Epithelial cell of umbilical artery (primary cell): ENCODE results near the gene METTL25. TPM values are rescaled to one million over a fixed set of nuclear protein-coding genes. Genes with fewer than 3 reads are reported as not detected.

Source experiments
- total RNA-seq: library from RNA; depleted of rRNA; stranded (reverse); fragments of >200 nt; gene quantifications from 2 replicates; pipeline ENCODE4 v1.2.3, GENCODE V29; 2014

Gene METTL25, protein sequence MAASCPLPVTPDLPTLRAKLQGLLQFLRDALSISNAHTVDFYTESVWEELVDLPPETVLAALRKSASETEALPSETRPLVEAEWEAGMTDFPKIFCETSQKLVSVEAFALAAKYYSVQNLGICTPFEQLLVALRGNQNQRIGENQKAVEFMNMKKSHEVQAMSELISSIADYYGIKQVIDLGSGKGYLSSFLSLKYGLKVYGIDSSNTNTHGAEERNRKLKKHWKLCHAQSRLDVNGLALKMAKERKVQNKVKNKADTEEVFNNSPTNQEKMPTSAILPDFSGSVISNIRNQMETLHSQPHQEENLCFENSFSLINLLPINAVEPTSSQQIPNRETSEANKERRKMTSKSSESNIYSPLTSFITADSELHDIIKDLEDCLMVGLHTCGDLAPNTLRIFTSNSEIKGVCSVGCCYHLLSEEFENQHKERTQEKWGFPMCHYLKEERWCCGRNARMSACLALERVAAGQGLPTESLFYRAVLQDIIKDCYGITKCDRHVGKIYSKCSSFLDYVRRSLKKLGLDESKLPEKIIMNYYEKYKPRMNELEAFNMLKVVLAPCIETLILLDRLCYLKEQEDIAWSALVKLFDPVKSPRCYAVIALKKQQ
- 11.1 and 11.7 TPM in 2 replicates for total RNA-seq

DNA sequence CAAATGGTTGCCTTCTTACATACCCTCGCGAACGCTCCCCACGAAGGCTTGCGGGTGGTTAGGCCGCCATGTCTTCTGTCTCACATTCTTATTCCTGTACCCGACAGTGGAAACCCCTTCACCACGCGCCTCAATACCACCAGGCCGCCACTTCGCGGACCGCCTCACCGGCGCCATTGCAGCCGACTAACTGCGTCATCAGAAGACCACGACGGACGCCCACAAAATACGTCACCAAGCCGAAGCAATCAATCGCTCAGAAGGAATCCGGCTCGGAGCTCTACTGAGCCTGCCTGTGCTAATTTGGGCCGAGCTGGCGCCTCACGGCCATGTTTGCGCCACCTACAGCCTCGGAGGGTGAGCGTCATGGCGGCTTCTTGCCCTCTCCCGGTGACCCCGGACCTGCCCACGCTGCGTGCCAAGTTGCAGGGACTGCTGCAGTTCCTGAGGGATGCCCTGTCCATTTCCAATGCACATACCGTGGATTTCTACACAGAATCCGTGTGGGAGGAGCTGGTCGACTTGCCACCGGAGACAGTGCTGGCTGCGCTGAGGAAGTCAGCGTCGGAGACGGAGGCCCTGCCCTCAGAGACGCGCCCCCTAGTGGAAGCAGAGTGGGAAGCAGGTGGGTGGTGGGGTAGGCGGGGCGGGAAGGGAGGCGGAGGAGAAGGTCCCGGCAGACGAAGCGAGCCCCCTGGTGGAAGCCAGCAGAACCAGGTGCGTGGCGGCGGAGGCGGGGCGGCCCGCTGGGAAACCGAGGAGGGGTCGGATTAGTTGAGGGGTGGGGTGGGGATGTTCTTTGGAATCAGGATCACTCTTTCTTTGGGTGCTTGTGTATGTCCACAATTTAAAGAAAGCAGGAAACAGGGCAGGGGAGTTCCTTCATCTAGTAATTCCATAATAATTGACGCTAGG, at the start of gene METTL25, which contains the start of gene CCDC59:
Gene METTL25 (plus strand): TSS at position 330 of the 915 bp plus-strand sequence. CDS start 37 bp downstream, at position 367.
Gene CCDC59 (minus strand): TSS at position 188 of the 915 bp plus-strand sequence. CDS start 11 bp downstream, at position 177.

Other genes starting within 250 kb of the METTL25 start
- 89.0 and 107 TPM in 2 replicates for gene CCDC59, start 142 bp upstream of the METTL25 start, total RNA-seq